A673 (cell line): Measurements from ENCODE around the gene POLD4. TPM values are rescaled to one million over a fixed set of nuclear protein-coding genes. Genes with fewer than 3 reads are reported as not detected.

Experiments
- BruUV-seq: library from RNA; stranded (reverse); fragments of 400-500 nt; replicated peaks from 2 replicates; lab custom pipeline; 2021; lab: Mats Ljungman, UMichigan
- CTCF ChIA-PET: fragments of 300-600 bp; sonication (Branson Sonifier 250); formaldehyde crosslinking; loops from one replicate; lab custom pipeline; 2022; ENCODE audit warnings: antibody characterized with exemption; lab: Charles Lee
- POLR2A ChIA-PET: fragments of 300-600 bp; sonication (Branson Sonifier 250); formaldehyde crosslinking; loops from one replicate; lab custom pipeline; 2022; ENCODE audit warnings: antibody characterized with exemption; ENCODE audit not compliant: low non-redundant PET; lab: Charles Lee
- DNase-seq: peaks from one replicate; pipeline ENCODE4 v3.0.0-alpha.2; 2015; ENCODE audit warnings: low spot score
- H3K27ac ChIP-seq: fragments of 200-600 bp; sonication (generic); 2 replicates; pipeline ENCODE4 v1.5.1; 2016; ENCODE audit warnings: mixed run types, low read depth, mild to moderate bottlenecking, mixed read lengths, antibody characterized with exemption, low read length; ENCODE audit not compliant: poor library complexity, severe bottlenecking
- H3K27me3 ChIP-seq: fragments of 200-600 bp; sonication (generic); replicated peaks from 2 replicates; pipeline ENCODE4 v1.6.1; 2017; ENCODE audit warnings: mixed run types, low read depth, mild to moderate bottlenecking, mixed read lengths, antibody characterized with exemption, low read length; ENCODE audit not compliant: insufficient read depth, poor library complexity
- H3K36me3 ChIP-seq: fragments of 200-600 bp; sonication (generic); 2 replicates; pipeline ENCODE4 v1.6.1; 2016; ENCODE audit warnings: mixed run types, mild to moderate bottlenecking, mixed read lengths, antibody characterized with exemption, low read length; ENCODE audit not compliant: insufficient read depth, poor library complexity, severe bottlenecking
- H3K4me1 ChIP-seq: fragments of 200-600 bp; sonication (generic); 2 replicates; pipeline ENCODE4 v1.6.1; 2017; ENCODE audit warnings: mixed run types, mild to moderate bottlenecking, mixed read lengths, antibody characterized with exemption, low read length; ENCODE audit not compliant: insufficient read depth, poor library complexity, severe bottlenecking
- H3K4me3 ChIP-seq: fragments of 200-600 bp; sonication (generic); 2 replicates; pipeline ENCODE4 v1.5.1; 2016; ENCODE audit warnings: low read depth, mixed run types, mild to moderate bottlenecking, mixed read lengths, low read length; ENCODE audit not compliant: poor library complexity, severe bottlenecking
- H3K9me3 ChIP-seq: fragments of 200-600 bp; sonication (generic); 2 replicates; pipeline ENCODE4 v1.6.1; 2016; ENCODE audit warnings: mixed run types, low read depth, mild to moderate bottlenecking, mixed read lengths, antibody characterized with exemption, low read length; ENCODE audit not compliant: poor library complexity, severe bottlenecking
- EZH2 ChIP-seq: fragments of 200-600 bp; sonication (generic); IDR thresholded peaks from 2 replicates; pipeline ENCODE4 v1.6.1; 2017; ENCODE audit warnings: borderline replicate concordance, low read depth, mild to moderate bottlenecking, mixed read lengths, antibody characterized with exemption, low read length; ENCODE audit not compliant: poor library complexity, severe bottlenecking
- intact Hi-C: fragments of 100-400 bp; cut with micrococcal nuclease; formaldehyde crosslinking; loops from one replicate; pipeline ENCODE4 v1.10.0; 2022; ENCODE audit not compliant: unreplicated experiment
- total RNA-seq: library from RNA; stranded (reverse); gene quantifications from 2 replicates; pipeline ENCODE4 v1.2.3, GENCODE V29; 2021
- TF ChIP-seq, protein P1 (sequence below): fragments of 300-800, 200-600 bp; sonication (generic); conservative IDR thresholded peaks from 2 replicates; pipeline ENCODE4 v1.5.1; 2017; ENCODE audit warnings: low read depth, mild to moderate bottlenecking, antibody characterized with exemption, low read length, moderate library complexity, mixed read lengths

The POLD4 gene
- total RNA-seq, 1 experiment from 2014 or later = 13.2 TPM

DNA sequence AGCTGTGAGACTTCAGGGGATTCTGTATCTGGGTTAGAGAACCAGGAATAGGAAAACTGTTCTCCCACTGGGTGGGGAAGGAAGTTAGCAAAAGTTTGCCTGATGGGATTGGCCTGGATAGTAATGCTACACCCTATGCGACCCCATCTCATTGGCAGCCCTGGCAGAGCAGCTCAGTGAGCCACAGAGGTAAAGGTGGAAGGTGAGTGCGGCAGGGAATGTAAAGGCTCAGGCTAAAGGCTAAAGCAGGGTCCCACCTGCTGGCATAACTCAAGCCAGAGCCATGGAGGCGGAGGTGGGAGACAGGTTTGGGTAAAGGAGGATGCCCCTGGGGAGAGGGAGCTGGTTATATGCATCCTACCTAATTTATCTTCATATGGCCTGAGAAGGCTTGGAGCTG, 31.3 kb downstream of the POLD4 start:
- Histone ChIP-seq H3K9me3 (no peaks in the 10 kb centered on the region), H3K4me1 (no peaks in the 10 kb centered on the region), H3K27me3 (no peaks in the 10 kb centered on the region), H3K4me3 (no peak overlapping the region), H3K27ac (no peak overlapping the region), H3K36me3 (no peaks in the 10 kb centered on the region)
- TF ChIP-seq, protein P1, sequence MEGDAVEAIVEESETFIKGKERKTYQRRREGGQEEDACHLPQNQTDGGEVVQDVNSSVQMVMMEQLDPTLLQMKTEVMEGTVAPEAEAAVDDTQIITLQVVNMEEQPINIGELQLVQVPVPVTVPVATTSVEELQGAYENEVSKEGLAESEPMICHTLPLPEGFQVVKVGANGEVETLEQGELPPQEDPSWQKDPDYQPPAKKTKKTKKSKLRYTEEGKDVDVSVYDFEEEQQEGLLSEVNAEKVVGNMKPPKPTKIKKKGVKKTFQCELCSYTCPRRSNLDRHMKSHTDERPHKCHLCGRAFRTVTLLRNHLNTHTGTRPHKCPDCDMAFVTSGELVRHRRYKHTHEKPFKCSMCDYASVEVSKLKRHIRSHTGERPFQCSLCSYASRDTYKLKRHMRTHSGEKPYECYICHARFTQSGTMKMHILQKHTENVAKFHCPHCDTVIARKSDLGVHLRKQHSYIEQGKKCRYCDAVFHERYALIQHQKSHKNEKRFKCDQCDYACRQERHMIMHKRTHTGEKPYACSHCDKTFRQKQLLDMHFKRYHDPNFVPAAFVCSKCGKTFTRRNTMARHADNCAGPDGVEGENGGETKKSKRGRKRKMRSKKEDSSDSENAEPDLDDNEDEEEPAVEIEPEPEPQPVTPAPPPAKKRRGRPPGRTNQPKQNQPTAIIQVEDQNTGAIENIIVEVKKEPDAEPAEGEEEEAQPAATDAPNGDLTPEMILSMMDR = no peak
- no peak for TF ChIP-seq EZH2
- DNase-seq = no peak
- BruUV-seq = no TSS peak
- intact Hi-C loops = no loop called here
- CTCF ChIA-PET = interaction anchor here (0.9 kb wide), 1 partner anchor 29 kb away, joined by 4 read pairs; no protein-coding TSS in a partner anchor
- POLR2A ChIA-PET = no interaction called here

DNA sequence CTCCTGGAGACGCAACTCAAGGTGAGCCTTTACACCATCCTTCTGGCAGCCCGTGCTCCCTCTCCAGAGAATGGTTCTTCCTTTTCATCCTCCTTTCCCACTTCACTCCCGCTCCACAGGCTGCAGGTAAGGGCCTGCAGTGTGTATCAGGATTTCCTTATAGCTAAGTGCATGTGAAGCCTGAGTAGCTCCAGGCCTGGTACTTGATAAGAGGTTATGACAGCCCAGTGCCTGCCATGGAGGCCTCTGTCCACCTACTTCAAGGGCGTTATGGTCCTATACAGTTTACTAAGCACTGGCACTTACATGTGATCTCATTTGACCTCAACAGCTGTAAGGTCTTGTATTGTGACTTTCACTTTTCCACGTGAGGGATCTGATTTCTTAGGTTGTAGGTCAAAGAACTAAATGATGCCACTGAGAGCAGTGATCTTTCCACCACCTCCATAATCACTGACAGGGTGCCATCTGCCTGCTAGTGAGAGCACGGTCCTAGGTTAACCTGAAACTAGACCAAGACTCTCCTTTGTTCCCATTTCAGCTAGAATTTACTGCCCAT, 32.0 kb downstream of the POLD4 start:
- ChIA-PET POLR2A (no interaction called here), CTCF (no interaction called here)
- DNase-seq = no peak
- Histone ChIP-seq H3K27ac (no peak overlapping the region), H3K9me3 (no peaks in the 10 kb centered on the region), H3K27me3 (no peaks in the 10 kb centered on the region), H3K36me3 (no peaks in the 10 kb centered on the region), H3K4me3 (no peak overlapping the region), H3K4me1 (no peaks in the 10 kb centered on the region)
- TF ChIP-seq EZH2 = no peak
- TF ChIP-seq, protein P1 = no peak
- BruUV-seq = no TSS peak
- intact Hi-C loops = no loop called here

DNA sequence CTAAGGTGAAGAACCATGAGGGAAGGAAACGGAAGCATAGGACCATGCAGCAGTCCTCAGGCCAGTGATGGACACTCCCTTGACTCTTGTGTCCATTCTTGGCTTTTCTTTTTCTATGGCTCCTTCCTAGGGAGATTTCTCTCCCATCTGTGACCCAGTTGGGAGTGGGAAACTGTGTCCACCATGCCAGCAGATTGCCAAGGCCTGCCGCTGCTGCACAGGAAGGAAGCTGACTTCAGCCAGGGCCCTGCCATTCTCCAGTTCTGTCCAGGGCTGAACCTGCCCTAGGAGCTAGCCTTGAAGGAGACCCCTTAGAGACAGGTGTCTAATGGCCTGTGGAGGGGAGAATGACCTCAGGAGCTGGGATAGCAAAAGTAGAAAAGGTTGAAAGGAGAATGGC, 32.7 kb downstream of the POLD4 start:
- ChIA-PET POLR2A (no interaction called here), CTCF (interaction anchor here (0.9 kb wide), 1 partner anchor 31 kb away, joined by 3 read pairs; no protein-coding TSS in a partner anchor)
- no TSS peak for BruUV-seq
- Histone ChIP-seq H3K4me1 (no peaks in the 10 kb centered on the region), H3K27me3 (no peaks in the 10 kb centered on the region), H3K36me3 (no peaks in the 10 kb centered on the region), H3K9me3 (no peaks in the 10 kb centered on the region), H3K27ac (no peak overlapping the region), H3K4me3 (no peak overlapping the region)
- no peak for DNase-seq
- intact Hi-C loops = no loop called here
- TF ChIP-seq EZH2 = no peak
- TF ChIP-seq, protein P1 = no peak
